GM20431 (cell line): ENCODE data around the gene NEO1.

Experiments
- in situ Hi-C: fragments of 300-500 bp; cut with MseI, MboI; formaldehyde crosslinking; loops from one replicate; pipeline ENCODE4 v1.15.0; 2020; ENCODE audit warnings: low sequenced_read_pairs; ENCODE audit not compliant: unreplicated experiment

Gene NEO1

GRCh38 chr15:73240866-73241499 lies 188.7 kb downstream of the NEO1 start:
- in situ Hi-C loops, result no loop called here

DNA sequence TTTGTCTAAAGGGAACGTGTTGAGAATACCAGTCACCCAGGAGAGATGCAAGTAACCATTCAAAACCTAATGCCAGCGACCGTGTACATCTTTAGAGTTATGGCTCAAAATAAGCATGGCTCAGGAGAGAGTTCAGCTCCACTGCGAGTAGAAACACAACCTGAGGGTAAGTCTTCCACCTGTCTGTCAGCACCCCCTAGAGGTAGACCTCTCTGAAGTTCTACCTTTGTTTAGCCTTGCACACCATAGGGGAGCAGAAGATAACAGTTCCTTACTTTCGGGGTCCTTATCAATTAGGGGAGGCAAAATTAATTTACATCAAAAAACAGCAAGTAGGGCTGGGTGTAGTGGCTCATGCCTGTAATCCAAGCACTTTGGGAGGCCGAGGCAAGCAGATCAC lies 192.1 kb downstream of the NEO1 start:
- in situ Hi-C loops, result no loop called here

DNA sequence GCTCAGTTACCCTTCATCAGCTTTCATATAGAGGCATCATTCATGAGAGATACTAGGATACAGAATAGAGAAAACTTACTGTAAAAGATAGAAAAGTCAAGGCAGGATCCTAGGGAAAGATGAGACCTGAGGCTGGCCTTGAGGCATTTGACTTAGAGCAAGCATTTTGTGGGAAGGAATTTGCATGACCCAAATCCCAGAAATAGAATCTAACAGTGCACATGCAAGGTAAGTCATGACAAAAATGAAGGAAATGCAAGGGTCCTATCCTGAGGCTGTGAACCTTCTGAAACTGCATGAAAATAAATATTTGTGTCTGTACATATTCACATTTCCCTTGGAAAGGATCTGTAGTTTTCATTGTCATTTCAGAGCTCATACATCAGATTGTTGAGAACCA lies 194.2 kb downstream of the NEO1 start:
- in situ Hi-C loops, result no loop called here

GRCh38 chr15:73246898-73247297 lies 194.6 kb downstream of the NEO1 start:
- in situ Hi-C loops, result no loop called here

GRCh38 chr15:73247331-73247730 lies 195.1 kb downstream of the NEO1 start:
- in situ Hi-C loops, result no loop called here

DNA sequence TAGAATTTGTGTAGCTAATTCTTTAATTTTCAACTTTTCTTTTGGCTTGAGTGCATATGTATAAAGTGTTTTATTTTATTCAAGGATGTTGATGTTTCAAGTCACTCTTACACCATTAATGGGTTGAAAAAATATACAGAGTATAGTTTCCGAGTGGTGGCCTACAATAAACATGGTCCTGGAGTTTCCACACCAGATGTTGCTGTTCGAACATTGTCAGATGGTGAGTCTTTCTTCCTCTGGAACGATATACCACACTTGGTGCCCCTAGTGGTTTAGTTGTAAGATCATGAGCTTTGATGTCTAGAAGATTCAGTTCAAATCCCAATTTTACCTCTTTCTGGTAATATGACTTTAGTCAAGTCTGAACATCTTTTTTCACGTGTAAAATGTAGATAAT lies 197.2 kb downstream of the NEO1 start:
- in situ Hi-C loops, result no loop called here

GRCh38 chr15:73254598-73254997 lies 202.3 kb downstream of the NEO1 start:
- in situ Hi-C loops, result no loop called here

DNA sequence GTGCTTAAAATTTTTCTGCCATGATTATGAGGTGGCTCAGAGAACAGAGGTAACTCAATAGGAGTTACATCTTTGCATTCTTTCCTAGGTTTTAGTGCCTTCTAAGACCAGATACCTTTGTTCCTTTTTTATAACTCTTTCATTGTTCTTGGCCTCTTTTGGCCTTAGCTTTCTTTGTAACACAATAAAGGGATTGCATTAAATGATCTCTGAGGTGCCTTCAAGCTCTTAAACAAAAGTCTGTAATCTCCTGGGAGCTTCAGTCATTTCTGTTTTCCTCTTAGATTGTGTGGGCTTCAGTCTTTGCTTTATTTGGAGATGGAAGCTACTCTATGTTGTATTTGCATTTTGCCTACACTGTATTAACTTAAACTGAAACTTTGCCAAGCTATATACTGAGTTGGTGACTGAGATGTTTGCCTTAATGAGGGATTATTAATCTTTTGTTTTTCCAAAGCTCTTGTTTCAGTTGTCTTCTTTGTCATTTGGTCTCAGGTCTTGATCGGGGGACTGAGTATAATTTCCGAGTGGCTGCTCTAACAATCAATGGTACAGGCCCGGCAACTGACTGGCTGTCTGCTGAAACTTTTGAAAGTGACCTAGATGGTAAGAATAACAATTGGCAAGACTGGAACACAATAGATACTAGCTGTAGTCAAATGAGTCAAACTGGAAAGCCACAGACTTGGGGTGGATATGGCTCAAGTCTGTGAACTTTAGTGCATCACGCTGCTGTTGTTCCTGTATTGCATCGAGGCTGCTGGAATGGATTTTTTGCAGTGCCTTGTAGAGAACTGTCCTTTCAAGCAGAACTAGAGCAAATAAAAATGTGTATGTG lies 206.2 kb downstream of the NEO1 start:
- in situ Hi-C loops, result no loop called here

DNA sequence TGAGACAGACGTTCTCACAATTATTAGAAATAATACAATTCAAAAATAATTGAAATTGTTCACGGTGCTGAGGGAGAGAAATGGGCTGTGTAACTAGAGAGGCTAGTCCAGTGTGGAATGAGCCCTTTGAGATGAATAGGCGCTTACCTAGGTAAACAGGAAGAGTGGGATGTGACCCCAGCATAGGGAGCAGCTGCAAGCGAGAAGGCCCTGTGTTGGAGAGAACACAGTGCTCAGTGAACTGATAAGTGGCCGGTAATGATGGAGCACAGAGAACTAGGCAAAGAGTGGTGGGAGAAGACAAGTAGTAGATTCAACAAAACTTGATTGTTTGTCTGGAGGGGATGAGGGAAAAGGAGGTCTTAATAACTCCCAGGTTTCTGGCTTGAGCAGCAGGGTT lies 212.6 kb downstream of the NEO1 start:
- in situ Hi-C loops, result no loop called here

- in situ Hi-C loops, result no loop called here
Measured at GRCh38 chr15:73265536-73266153, 213.4 kb downstream of the NEO1 start.

GRCh38 chr15:73268457-73268856 lies 216.2 kb downstream of the NEO1 start:
- in situ Hi-C loops, result no loop called here

DNA sequence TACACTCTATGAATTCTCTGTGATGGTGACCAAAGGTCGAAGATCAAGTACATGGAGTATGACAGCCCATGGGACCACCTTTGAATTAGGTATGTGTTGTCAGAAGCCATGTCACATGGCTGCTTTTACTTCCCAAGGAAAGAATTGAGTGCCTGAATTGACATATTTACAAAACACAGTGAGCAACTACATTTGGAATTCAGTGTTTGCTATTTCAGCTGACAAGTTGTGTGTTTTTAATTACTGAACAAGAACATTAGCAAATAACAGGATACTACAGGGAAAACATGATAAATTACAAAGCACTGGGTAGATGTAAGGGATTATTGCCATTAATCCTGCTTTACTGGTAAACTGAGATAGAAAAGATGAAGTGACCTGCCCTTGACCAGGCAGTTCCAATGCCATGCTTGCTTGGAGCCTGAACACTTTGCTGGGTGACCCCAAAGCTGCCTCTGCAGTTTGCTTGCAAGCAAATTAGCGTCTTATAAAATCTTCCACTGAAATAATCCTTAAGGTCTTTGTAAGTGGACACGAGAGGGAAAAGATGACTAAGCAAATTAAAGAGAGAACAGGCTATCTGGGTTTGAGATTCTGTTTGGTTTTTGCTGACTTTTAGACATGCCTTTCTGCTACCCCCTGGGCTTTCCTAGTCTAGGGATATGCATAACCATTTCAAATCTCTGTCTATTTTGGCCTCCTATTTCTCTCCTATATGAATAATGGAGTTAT lies 218.3 kb downstream of the NEO1 start:
- in situ Hi-C loops, result no loop called here

- in situ Hi-C loops, result no loop called here
Measured at GRCh38 chr15:73273181-73274002, 221.1 kb downstream of the NEO1 start.

DNA sequence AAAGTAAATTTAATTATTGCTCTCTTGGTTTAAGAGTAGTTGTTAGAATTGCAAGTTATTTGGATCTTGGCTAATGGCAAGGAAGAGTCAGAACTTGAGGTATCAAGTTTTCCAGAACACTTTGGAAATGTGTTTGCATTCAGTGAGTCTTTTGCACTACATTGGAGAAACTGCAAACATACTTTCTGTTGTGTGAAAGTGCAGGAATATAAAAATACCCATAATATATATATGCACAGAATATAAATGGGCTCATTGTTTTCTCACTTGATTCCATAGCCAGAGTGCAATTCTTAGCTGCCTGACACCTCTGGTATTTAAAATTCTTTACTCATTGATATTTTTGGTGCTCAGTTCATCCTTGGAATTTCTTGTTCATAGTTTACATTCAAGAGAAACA lies 223.6 kb downstream of the NEO1 start:
- in situ Hi-C loops, result loop anchor here (25.0 kb wide), 1 partner anchor 411 kb away; the partner anchor contains the start of gene CD276

DNA sequence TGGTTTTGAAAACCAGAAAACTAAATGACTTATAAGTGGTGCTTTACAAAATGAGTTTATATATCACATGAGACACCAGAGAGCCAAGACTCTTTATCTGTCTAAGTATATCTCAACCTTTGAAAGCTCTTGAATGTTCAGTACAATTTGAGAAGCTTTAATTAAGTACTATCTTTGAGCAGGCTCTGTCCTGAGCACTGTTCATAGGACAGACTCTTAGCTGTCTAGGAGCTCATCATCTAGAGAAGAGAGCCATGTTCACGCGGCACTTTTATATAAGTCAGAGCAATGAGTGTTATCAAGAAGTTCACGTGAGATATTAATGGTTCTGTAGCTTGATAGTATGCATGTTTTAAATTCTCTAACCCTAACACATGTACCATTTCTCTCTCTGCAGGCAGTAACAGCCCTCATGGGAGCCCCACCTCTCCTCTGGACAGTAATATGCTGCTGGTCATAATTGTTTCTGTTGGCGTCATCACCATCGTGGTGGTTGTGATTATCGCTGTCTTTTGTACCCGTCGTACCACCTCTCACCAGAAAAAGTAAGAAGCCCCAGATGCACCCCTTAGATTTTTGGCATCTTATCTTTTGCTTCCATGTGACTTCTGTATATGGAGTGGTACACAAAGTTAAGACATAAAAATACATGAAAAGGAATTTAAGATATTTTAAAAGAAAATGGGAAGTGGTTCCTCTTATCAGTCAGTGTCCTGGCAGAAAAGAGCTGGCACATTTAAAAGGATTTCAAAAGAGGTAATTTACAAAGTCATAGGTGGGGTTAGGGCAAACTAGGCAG lies 230.5 kb downstream of the NEO1 start:
- in situ Hi-C loops, result loop anchor here (25.0 kb wide), 1 partner anchor 405 kb away; the partner anchor contains the start of gene CD276

- in situ Hi-C loops, result loop anchor here (25.0 kb wide), 1 partner anchor 404 kb away; the partner anchor contains the start of gene CD276
Measured at GRCh38 chr15:73283366-73283962, 231.2 kb downstream of the NEO1 start.

DNA sequence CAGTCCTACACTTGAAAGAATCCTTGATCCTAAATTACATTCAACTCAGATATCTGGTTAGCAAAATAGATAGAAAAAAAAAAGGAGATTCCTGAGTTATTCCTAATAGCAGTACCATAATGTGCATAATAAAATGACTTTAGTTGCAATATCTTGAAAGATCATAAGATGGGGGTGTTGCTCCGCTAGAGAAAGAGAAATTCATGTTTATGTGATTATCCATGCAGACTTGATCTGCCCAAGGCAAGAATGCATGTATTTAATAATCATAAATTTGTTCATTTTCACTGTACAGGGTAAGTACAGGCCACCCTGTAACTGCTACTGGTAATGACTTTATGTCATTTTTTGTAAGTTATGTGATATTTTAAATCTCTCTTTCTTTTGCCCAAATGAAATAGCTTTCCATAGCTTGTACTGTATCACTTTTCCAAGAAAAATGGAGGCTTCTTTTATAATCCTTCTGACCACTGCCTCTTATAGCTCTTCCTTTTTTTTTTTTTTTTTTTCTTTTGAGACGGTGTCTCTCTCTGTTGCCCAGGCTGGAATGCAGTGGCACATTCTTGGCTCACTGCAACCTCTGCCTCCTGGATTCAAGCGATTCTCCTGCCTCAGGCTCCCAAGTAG lies 231.9 kb downstream of the NEO1 start:
- in situ Hi-C loops, result loop anchor here (25.0 kb wide), 1 partner anchor 403 kb away; the partner anchor contains the start of gene CD276

DNA sequence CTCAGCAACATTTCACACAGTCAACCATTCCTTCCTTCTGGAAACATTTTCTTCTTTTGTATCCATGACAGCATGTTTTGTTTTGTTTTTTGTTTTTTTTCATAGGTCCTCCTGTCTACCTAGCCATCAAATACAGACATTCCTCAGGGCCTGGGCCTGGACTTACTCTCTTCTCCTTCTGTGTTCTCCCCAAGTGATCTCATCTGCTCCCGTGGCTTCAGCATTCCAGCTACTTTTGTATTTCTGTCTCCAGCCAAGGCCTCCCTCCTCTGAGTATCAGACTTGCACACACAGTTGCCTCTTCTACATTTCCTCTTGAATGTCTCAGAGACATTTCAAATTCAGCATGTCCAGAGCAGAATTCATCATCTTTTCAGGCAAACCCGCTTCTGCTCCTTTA lies 234.0 kb downstream of the NEO1 start:
- in situ Hi-C loops, result loop anchor here (25.0 kb wide), 1 partner anchor 401 kb away; the partner anchor contains the start of gene CD276
